ENCODE results near the gene PIP4K2A.
A peak's percentile ranks its signal among the peaks of the same experiment; 100 is the strongest.
"Not testable (repeated sequence)": the region's sequence is repeated elsewhere in the genome, so short reads cannot be mapped to it uniquely, and the experiment has no call there.

Gene PIP4K2A

DNA sequence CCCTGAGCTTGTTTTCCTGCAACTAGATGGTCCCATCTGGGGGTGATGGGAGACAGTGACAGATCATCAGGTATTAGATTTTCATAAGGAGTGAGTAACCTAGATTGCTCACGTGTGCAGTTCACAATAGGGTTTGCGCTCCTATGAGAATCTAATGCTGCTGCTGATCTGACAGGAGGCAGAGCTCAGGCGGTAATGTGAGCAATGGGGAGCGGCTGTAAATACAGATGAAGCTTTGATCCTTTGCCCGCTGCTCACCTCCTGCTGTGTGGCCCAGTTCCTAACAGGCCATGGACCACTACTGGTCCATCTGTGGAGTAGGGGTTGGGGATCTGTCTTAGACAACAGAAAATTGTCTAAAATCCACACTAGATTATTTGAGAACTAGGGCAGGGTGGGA is 22.3 kb downstream of the PIP4K2A start:
- not testable (repeated sequence) for DNase-seq

DNA sequence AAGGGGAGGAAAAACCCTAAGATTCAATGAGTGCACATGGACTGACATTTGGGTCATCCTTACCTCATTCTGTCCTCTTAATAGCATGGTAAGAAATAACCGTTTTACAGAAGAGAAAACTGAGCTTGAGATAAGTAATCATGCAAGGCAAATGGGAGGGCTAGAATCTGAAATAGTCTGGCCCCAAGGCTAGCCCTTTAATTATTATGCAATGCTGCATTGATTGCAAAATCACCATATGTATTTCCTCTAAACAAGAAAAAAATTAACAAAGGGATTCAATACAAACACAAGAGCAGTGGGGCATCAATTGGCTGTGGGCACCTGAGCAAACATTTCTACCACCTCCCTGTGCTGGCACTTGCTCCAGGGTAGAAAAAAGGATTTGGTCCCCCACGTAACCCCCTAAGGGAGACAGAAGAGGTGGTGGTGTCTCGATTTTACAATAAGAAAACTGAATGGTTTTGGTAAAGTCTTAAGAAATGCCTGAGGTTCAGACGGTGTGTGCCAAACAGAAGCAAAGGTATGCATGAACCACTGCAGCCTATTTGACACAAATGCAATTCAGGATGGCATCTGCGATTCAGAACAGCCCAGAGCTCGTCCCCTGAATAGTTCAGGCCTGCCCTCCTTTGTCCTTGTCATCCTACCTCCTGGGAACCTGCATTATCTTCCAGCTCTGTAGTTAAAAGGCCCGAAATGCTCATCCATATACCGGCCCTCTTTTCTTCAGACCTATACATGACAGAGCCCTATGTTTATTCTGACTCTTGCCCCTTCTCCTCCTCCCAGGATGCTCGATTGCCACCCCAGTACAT is 23.6 kb downstream of the PIP4K2A start:
- DNase-seq: no peak

DNA sequence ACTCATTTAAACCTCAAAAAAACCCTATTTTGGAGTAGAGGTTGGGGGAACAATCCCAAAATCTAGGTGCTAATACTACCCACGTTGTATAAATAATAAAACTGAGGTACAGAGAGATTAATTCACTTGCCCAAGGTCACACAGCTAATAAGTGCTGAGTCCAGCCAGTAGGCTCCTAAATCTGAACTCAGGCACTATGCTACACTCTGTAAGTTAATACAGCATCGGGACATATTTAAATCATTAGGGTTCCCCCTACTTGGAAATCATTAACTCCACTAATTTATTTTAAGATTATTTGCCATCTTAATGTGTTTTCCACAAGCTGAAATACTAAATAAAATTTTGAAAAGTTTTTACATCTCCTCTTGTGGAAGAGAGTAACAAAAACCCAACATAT is 24.2 kb downstream of the PIP4K2A start:
- DNase-seq: no peak

DNA sequence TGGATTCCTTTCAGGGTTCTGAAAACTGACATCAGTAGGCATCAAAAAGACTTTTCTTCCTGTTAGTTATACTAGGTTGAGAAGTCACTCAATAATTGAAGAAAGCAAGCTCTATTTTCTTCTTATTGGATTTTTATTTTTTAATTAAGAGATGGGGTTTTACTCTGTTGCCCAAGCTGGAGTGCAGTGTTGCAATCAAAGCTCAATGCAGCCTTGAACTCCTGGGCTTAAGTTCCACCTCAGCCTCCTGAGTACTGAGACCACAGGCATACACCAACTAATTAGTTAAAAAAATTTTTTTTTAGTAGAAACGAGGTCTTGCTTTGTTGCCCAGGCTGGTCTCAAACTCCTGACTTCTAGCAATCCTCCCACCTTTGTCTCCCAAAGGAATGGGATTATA is 28.0 kb downstream of the PIP4K2A start:
- DNase-seq: no peak

DNA sequence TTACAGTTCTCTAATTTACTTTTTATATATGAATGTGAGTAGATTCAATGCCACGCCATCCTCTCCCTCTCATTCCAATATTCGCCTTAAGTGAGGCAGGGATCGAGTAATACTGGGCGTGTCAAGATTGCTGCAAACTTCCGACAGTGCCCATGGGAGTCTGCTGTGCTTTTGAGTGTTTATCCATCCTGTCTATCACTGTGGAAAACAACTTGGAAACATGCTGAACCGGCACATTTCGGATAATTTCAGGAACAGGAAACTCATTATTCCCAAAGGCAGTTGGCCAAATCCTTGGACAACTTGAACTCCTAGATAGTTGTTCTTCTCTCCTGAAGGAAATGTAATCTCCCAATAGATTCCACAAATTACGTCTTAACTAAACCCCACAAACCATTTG is 28.5 kb downstream of the PIP4K2A start:
- DNase-seq: no peak

DNA sequence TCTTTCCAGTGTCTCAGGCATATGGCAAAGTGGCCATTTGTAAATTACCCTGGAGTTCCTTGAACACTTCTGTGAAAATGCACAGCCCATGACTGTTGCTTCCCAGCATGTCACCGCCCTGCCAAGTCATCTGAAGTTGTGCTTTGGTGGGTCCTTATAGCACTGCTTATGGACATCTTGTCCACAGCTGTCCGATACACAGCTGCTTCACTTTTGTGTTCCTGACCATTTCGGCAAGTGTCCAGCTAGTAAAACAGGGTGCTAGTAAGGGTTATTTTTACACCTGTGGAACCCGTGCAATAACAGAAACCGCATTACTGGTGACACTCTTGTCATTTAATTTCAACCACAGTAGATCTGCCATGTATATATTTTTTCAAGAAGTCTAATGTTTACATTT is 29.7 kb downstream of the PIP4K2A start:
- no peak for DNase-seq

DNA sequence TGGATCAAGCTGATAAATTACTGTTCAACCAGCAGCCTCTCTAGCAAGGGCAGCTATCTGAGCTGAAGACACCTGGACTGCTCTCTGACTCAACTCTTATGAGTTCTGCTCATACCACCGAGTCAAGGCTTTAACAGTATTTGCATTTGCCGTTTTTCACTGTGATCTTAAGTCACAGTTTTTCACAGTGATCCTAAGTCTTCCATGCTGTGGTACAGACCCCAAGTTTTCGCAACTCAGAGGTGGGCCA is 31.3 kb downstream of the PIP4K2A start:
- no peak for DNase-seq

DNA sequence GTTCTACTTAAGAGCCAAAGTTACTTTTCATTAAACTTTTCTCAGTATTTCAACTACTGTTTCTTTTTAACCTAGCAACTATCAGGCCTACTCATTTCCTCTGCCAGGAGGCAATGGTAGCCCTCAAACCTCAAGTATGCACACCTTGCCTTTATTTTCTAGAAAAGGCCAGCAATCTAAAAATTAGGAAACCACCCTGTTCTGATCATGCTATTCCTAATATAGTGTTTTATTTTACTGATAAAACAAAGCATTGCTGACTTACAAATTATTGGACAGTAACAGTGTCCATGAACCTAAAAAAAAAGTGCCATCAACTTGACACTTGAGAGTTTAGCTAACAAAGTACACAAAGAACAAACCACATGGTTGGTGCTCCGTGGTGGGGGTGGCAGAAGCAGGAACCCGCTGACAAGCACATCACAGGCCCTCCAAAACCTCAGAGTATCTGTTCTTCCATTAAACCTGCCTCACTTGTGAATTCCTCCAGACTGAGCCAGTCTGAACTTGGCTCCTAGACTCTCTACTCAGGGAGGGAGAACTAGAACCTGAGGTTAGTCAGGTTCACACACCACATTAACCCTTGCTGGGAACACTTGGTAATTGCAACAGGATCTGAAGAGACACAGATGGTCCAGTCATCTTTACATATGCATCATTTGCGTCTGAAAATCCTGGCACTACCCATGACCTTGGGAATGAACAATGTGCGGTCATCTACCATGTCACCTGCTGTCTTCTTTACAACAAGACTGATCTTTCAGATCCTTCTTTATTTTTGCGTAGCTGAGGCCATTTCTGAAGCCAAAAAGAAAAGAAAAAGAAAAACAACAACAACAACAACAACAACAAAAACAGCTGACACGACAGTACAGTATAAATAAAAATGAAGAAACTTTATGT is 31.9 kb downstream of the PIP4K2A start:
- DNase-seq: peak in 1 of 2 donors; percentile 31

DNA sequence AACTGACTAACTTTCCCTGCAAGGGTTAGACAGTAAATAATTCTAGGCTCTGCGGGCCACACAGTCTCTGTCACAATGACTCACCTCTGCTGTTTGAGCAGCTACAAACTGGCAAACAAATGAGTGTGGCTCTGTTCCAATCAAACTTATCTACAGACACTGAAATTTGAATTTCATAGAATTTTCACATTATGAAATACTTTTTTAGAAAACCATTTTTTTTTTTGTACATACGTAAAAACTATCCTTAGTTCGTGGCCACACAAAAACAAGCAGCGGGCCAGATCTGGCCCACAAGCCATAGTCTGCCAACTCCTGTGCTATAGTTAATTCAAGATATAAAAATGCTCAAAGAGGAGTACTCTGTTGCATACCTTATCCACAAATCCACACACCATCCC is 32.6 kb downstream of the PIP4K2A start:
- DNase-seq: peak in 1 of 2 donors; percentile 67

DNA sequence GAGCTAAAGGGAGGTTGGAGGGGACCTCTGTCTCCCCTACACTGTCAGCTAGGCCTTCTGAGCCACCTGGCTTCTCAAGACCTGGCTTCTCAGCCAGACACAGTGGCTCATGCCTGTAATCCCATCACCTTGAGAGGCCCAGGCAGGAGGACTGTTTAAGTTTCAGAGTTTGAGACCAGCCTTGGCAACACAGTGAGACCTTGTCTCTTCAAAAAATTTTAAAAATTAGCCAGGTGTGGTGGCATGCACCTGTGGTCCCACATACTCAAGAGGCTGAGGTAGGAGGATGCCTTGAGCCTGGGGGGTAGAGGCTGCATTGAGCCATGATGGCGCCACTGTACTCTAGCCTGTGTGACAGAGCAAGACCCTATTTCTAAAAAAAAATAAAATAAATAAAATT is 33.1 kb downstream of the PIP4K2A start:
- no peak for DNase-seq

DNA sequence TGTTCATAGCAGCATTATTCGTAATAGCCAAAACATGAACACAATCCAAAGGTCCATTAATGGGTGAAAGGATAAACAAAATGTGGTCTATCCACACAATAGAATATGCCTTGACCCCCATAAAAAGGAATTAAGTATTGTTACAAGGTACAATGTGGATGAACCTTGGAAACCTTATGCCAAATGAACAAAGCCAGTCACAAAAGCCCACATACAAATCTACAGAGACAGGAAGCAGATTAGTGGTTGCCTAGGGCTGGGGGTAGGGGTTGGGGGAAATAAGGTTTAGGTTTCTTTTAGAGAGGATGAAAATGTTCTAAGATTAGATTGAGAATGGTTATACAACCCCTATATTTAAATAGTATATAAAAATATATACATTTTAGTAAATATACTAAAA is 34.8 kb downstream of the PIP4K2A start:
- DNase-seq: peak in 1 of 2 donors; percentile 50

DNA sequence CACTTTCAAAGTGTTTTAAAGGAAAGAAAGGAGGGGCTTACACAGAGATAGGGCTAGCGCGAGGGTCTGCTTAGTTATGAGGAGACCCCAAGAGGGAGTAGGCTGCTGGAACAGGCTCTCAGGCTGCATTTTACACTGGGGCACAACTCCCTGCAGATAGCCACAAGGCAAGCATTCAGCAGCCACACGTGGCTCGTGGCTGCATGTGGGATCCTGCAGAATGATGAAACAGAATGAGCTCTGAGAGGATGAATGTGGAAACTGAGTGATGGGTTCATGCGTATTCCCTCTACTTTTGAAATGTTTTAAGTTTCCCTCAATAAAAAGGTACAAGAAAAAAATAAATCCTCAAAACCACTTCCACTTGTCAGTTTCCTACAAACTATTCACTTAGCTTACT is 37.0 kb downstream of the PIP4K2A start:
- no peak for DNase-seq

DNA sequence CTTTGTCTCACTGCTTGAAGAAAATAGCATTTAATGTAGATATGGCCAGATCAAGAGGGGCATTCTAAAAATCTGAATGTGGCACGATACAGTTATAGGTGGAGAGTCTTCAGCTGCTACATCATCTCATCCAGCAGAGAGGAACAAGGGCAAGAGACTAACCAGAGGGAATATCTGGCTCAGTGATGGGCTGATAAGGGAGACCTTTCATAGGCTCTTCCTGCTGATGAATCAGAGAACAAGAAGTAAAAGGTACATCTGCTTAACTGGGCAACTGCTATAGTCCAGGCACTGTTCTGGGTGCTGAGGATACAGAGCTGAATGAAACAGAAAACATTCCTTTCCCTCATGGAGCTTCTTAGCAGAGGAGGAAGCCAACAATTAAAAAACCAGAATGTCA is 37.9 kb downstream of the PIP4K2A start:
- DNase-seq: no peak

DNA sequence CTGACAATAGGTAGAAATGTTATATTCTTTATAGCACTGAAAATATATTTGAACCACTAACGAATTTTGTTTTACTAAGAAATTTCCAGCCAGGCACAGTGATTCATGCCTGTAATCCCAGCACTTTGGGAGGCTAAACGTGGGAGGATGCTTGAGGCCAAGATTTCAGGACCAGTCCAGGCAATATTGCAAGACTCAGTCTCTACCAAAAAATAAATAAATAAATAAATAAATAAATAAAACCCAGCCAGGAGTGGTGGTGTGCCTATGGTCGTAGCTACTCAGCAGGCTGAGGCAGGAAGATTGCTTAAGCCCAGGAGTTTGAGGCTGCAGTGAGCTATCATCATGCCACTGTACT is 39.8 kb downstream of the PIP4K2A start:
- DNase-seq: no peak

DNA sequence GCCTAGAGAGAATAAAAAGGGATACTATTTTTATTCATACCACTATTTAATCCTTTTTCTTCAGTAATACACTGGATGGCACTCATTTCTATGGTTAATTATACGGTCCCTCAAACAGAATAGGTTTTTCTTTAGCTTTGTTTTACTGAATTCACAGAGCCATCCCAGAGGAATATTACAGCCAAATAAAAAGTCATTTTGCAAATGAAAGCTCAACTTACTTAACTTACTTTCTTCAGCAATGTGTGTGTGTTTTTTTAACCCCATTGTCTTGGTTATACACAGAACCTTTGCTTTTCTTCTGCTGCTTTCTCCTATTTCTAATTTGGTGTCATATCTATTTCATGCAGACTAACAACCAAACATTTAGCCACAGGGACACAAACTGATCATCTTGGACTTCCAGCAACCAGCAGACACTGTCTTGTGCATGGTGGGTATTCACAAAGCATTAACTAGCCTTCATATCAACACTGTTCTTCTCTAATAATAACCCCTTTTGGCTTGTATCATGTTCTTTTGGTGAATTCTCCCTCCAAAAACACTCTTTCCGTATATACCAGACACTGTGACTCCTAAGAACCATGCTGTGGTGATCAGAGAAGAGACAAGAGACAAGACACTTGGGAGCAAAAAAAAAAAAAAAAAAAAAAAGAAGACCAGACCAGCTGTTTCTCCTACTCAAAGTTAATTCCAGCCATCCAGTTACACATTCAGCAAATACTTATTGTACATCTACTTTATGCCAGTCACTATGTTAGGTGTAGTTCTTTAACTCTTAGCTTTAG is 40.4 kb downstream of the PIP4K2A start:
- no peak for DNase-seq

DNA sequence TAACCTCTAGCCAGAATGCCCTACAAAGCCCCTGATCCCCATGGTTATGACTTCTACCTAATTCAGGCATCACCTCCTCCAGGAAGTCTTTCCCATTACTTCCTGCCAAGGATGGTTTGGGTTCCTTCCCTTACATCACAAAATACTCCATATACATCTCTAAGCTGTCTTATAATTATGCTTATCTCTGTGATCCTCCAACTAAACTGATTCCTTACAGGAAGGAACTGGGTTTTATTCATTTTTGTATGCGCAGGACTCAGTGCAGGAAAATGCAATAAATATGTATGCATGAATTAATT is 41.3 kb downstream of the PIP4K2A start:
- no peak for DNase-seq

DNA sequence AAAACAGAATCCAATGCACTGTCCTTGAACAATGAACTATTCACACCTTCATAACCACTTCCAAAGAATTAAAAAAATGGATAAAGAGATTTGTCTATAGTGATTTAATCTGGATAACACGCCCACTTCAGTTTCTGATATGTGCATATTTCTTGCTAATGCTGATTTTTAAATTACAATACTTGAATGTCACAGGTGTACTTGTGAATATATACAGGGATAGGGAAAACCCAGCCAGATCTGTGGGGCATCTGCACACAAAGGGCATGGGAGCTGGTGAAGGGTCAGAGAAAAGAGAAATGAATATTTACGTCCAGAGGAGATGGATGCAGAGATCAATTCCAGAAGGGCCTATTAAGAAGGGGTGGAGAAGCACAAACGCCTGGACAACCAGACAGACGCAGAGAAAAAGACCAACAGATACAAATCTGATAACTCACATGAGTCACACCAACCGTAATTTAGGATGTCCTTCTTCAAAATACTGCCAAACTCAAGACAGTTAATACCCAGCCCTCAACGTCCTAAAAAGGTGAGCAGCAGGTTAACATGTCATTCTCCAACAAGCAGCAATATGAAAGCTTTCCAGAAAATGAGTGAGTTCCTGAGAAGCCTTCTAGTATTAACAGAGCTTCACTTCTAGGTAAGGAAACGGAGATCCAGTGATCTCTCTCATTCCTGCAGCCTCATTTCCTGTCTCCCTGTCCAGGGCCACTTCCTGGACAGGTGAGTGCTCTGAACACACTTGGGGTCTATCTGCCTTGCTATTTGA is 41.9 kb downstream of the PIP4K2A start:
- DNase-seq: no peak

DNA sequence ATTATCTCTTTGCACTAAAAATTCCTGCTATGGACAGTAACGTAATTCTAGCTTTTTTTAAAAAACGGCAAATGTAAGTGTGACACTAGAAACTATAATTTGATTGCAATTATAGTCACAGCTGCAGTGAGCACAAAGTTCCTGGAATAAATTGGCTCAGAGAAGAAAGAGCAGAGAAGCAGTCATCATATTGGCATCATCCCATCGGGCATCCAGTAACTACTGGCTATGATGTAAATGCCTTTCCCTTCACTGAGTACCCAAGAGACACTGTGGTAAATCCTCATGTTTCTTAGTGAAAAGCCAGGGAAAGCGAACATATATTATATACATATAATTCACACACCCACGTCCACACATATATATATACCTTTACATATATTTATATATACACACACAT is 43.6 kb downstream of the PIP4K2A start:
- DNase-seq: no peak

DNA sequence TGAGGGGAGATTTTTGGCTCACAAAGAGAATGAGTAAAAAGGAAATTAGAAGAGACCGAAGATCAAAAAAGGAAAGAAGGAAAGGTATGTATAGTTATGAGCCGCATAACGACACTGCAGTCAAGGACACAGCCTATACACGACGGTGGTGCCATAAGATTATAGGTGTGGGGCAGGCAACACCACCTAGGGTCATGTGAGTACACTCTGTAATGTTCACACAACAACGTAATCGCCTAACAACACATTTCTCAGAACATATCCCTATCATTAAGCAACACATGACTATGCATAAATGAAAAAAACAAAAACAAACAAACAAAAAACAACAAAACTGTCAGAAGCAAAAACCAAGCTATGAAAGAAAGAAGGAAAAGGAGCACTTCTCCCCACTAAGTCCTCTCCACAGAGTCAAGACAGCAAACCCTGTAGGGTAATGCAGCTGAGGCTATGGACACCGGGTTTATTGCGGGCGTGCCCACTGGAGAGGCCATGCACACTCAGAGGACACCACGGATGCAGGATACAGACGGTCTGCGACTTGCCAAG is 45.1 kb downstream of the PIP4K2A start:
- no peak for DNase-seq

DNA sequence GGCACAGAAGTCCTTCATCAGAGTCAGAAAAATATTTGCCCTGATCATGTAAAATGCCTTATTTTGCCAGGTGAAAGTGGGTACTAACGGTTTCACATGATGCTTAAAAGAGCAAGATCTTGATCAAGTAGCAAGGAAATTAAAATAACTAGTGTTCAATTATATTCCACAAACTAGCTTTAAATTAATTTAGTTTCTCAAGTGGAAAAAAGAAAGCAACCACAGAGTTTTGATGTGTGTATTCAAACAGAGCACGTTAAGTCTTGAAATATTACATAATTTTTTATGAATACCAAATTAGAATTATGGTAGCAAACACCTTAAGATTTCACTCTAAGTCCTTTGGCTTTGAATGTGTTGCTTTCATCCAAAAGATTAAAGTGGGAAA is 47.3 kb downstream of the PIP4K2A start:
- DNase-seq: no peak

DNA sequence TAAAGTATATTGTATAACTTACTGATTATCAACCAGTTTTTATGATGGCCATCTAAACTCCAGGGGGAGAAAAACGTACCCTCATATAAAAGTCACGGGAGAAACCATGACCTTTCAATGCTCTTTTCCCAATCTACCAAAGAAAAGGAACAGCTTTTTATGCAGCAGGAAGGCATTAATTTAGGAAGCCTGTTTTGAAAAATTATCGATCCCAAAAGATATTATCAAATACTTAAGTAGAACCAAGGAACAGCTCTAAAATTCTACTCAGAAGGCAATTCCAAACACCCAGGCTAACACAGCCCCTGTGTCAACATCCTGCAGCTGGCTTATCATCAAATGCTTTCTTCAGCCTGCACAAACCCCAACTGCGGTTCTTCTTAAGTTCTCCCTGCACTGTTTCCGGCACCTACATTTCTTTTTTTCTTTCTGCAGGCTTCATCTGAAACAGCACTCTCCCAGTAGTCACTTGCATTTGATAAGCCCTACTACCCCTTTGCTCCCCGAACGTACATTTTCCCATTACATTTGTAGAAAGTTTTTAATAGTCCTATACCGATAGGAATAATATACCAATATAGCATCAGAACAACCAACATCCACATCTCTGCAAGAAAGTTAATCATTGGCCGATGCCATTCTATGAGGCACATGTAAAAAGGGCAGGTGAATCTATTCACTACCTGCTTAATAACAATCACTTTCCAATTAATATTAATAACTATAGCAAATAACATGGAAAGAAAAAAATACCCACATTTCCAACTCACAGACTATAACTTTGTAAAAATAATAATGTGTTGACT is 47.9 kb downstream of the PIP4K2A start:
- DNase-seq: peak in 1 of 2 donors; percentile 77

DNA sequence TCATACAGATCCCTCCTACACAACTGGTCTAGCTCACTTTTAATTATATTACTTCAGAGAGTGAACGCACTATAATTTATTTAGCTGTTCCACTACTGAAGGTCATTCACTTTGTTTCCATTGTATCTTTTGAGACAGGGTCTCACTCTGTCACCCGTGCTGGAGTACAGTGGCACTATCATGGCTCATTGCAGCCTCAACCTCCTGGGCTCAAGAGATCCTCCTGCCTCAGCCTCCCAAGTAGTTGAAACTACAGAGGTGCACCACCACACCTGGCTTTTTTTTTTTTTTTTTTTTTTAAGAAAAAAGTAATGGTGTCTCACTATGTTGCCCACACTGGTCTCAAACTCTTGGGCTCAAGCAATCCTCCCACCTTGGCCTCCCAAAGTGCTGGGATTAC is 49.0 kb downstream of the PIP4K2A start:
- no peak for DNase-seq

All from bone marrow (tissue), 2 donors.